ENCODE results near the gene TRAF3.

TRAF3 gene

DNA sequence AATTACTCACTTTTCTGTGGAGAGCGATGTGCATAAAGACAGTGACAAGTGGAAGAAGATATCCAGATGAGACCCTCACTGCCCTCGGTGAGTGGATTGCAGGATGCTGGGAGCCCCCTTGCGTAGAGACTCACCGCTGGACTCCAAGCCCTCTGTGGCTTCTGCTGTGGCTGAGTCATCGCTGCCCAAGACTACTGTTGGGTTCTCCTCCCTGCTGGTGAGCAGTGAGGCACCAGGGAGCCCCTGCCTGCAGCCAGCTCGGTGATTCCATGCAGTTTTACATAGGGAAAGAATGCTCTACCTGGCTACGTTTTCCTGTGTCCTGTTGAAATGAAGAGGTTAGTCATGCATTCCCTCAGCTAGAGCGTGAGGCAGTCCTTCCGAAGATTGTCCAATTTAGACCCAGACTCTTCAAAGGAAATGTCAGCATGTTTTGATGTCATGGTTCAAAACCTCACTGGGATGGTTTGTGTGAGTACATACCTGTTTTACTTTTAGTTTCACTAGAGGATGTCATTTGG lies 28.2 kb downstream of the TRAF3 start:
- H3K4me3 ChIP-seq (ENCODE audit: low read depth, low read length) = no peak overlapping the region
- DNase-seq (ENCODE audit: low read depth, low spot score) = peak; percentile 81
- in situ Hi-C loops (cut with HindIII; ENCODE audit: low sequenced_read_pairs) = no loop called here
- TF ChIP-seq, protein P1, sequence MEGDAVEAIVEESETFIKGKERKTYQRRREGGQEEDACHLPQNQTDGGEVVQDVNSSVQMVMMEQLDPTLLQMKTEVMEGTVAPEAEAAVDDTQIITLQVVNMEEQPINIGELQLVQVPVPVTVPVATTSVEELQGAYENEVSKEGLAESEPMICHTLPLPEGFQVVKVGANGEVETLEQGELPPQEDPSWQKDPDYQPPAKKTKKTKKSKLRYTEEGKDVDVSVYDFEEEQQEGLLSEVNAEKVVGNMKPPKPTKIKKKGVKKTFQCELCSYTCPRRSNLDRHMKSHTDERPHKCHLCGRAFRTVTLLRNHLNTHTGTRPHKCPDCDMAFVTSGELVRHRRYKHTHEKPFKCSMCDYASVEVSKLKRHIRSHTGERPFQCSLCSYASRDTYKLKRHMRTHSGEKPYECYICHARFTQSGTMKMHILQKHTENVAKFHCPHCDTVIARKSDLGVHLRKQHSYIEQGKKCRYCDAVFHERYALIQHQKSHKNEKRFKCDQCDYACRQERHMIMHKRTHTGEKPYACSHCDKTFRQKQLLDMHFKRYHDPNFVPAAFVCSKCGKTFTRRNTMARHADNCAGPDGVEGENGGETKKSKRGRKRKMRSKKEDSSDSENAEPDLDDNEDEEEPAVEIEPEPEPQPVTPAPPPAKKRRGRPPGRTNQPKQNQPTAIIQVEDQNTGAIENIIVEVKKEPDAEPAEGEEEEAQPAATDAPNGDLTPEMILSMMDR (IDR thresholded peaks at IDR 0.05; ENCODE audit: low read depth, low read length) = peak; percentile 26

DNA sequence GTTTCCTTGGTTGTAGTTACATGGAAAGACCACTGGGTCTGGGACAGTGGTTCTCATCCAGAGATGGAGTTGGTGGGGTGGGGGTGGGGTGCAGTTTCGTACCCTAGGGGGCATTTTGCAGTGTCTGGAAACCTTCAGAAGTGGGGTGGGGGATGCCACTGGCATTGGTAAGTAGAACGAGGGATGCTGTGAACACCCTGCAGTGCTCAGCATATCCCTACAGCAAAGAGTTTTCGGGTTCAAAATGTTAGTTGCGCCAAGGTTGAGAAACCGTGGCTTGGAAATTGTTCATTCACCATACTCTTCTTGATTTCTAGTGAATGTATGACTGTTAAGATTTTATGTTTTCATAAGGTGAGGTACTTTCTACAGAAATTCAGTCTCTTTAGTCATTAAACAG lies 28.7 kb downstream of the TRAF3 start:
- TF ChIP-seq, protein P1 (IDR thresholded peaks at IDR 0.05; ENCODE audit: low read depth, low read length) = peak; percentile 21
- in situ Hi-C loops (cut with HindIII; ENCODE audit: low sequenced_read_pairs) = no loop called here
- DNase-seq (ENCODE audit: low read depth, low spot score) = no peak
- H3K4me3 ChIP-seq (ENCODE audit: low read depth, low read length) = no peak overlapping the region

DNA sequence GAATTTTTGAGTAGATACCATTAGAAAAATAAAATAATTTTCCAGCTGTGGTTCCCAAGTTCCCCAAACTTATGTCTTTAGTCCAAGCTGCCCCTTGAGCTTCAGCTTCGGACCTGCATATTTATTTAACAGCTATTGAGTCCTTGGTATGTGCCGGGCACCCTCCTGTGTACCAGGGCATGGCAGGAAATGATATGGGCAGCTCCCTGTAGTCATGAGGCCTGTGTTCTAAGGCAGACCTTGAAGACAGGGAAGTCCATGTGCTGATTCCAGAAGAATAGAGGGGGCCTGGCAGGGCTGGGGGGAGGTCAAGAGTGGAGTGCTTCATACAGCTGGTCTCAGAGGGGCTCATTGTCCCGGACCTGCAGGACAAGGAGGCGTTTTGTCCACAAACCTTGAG lies 29.2 kb downstream of the TRAF3 start:
- in situ Hi-C loops (cut with HindIII; ENCODE audit: low sequenced_read_pairs) = no loop called here

DNA sequence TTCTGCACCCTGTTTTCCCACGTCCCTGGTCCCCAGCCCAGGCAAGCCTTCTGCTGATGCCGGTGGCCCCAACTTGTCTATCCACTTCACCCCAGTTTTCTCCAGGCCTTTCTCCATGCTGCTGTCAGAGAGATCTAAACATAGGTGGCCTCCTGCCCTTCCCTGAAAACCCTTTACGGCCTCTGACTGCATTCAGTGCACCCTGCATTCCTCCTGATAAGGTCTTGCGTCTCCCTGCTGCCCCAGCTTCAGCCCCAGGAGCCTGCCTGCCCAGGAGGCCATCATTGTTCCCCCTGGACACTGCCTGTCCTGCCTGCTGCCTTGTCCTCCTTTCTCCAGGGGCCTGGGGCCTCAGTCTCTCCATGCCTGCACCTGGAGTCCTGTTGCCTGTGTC lies 29.8 kb downstream of the TRAF3 start:
- no peak overlapping the region for H3K4me3 ChIP-seq (ENCODE audit: low read depth, low read length)
- TF ChIP-seq, protein P1 (IDR thresholded peaks at IDR 0.05; ENCODE audit: low read depth, low read length) = no peak
- no peak for DNase-seq (ENCODE audit: low read depth, low spot score)
- in situ Hi-C loops (cut with HindIII; ENCODE audit: low sequenced_read_pairs) = no loop called here

More for the DNA sequence above, 29.2 kb downstream of the TRAF3 start:
- DNase-seq (ENCODE audit: low read depth, low spot score) = no peak
- TF ChIP-seq, protein P1 (IDR thresholded peaks at IDR 0.05; ENCODE audit: low read depth, low read length) = no peak
- no peak overlapping the region for H3K4me3 ChIP-seq (ENCODE audit: low read depth, low read length)

DNA sequence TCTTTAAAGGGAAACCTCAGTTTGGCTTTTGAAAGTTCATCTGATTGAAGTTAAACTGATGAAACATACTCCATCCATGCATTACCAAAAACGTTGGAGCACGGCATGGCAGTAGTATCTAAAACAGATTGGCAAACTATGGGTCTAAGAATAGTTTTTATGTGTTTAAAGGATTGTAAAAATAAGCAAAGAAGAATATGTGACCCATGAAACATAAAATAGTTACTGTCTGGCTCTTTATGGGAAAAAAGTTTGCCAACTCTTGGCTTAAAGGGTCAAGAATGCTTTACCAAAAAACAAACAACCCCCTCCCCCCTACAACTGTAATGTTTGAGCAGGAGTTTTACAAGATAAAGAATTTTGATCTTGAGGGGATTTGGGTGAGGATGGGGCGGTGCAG lies 32.6 kb downstream of the TRAF3 start:
- TF ChIP-seq, protein P1 (IDR thresholded peaks at IDR 0.05; ENCODE audit: low read depth, low read length) = no peak
- in situ Hi-C loops (cut with HindIII; ENCODE audit: low sequenced_read_pairs) = no loop called here

DNA sequence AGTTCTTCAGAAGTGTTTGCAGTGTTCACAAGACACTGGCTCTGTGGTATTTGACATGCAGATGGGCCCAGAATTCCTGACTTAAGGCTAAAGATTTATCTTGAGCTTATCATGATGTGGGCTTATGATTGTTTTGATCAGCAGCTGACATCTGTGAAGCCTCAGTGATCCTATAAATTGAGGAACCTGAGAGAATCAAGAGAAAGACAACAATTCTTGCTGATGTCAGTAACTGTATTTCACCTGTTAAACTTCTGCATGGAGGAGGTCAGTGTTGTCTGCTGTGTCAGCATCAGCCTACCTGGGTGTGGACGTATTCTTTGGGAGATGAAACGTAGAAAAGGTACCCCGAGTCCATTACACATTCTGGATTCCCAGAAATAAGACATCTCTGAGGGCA lies 33.3 kb downstream of the TRAF3 start:
- in situ Hi-C loops (cut with HindIII; ENCODE audit: low sequenced_read_pairs) = no loop called here
- TF ChIP-seq, protein P1 (IDR thresholded peaks at IDR 0.05; ENCODE audit: low read depth, low read length) = no peak
- H3K4me3 ChIP-seq (ENCODE audit: low read depth, low read length) = no peak overlapping the region
- DNase-seq (ENCODE audit: low read depth, low spot score) = no peak

More for the DNA sequence above, 32.6 kb downstream of the TRAF3 start:
- DNase-seq (ENCODE audit: low read depth, low spot score) = no peak
- H3K4me3 ChIP-seq (ENCODE audit: low read depth, low read length) = no peak overlapping the region

Measured in astrocyte of the spinal cord (primary cell).